Measurements from ENCODE around the gene PCDHA1.
A peak's percentile ranks its signal among the peaks of the same experiment; 100 is the strongest.

The PCDHA1 gene

DNA sequence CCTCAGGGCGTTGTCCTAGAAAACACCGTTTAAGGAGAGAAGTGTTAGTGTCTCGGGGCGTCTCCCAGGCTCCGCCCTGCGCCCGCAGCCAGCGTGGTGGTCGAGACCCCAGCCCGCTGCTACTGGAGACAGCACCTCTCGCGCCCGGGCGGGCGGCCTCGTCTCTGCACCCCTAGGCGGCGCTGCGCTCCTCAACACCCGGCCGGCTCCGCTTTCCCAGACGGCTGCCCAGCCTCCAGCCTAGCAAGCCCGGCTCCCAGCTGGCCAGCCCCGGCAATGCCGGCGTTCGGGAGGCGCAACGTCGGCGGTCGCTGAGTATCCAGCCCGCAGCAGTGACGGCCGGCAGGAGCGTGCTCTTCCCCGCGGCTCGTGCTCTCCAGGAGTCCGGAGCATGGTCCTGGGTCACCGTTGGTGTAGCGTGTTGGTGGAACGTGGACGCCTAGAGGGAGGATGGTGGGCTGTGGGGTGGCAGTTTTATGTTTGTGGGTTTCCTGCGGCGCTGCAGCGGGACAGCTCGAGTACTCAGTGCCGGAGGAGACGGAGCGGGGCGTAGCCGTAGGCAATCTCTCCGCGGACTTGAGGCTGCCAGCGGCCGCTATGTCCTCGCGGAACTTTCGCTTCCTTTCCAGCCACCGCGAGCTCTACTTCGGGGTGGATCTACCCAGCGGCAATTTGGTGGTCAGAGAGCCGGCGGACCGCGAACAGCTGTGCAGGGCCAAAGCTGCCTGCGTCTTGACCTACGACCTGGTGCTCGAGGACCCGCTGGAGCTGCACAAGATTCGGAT is 140.7 kb downstream of the PCDHA1 start:
- peak; percentile 23 for DNase-seq

DNA sequence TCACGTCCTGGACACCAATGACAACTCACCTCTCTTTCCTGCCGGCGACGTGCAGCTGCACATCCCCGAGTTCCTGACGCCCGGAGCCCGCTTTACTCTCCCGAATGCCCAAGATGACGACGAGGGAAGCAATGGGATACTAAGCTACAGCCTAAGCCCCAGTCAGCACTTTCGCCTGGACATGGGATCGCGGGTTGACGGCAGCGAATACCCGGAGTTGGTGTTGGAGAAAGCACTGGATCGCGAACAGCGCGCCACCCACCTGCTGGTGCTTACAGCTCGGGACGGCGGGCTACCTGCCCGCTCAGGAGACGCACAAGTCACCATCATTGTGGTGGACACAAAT is 141.3 kb downstream of the PCDHA1 start:
- DNase-seq, result no peak

DNA sequence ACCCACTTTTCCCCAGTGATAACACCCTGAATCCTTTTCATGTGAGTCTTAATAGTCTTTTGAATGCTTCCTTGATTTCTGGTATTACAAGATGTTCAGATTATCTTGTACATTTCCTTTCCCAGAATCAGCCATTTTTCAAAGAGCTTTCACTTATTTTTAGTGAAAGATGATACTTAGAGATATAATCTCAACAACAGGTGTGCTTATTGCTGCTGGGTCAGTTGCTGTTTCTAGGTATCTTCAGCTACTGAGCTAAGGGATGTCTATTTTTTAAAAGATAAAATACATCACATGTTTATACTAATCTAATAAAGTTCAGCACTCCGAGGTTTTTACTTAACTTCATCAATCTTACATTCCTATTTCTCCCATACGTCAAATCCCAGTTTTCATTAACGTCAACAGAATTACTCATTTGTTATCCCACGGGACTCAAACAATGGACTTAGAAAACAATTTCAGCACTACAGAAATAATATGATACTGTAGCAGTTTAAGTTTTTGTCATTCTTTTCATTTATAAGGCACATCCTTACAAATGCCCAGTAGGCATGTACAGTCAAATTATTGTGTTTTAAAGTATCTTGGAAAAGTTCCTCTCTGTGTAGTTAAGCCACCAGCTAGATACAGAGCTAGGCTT is 149.1 kb downstream of the PCDHA1 start:
- DNase-seq, result no peak

DNA sequence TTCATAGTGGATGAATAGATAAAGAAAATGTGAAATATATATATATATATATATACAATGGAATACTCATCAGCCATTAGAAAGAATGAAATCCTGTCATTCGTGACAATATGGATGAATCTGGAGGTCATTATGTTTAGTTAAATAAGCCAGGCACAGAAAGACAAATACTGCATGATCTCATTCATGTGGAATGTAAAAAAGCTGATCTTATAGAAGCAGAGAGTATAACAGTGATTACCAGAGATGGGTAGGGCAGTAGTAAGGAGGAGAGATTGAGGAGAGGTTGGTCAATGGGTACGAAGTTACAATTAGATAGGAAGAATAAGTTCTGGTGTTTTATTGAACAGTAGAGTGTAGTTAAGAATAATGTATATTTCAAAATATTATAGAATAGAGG is 160.6 kb downstream of the PCDHA1 start:
- no peak for DNase-seq

DNA sequence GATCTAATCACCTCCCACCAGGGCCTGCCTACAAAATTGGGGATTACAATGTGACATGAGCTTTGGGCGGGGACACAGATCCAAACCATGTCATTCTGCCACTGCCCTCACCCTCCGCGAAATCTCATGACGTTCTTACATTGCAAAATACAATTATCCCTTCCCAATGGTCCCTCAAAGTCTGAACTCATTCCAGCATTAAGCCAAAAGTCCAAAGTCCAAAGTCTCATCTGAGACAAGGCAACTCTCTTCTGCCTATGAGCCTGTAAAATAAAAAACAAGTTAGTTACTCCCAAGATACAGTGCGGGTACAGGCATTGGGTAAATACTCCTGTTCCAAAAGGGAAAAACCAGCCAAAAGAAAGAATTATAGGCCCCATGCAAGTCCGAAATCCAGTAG is 165.7 kb downstream of the PCDHA1 start:
- no peak for DNase-seq

DNA sequence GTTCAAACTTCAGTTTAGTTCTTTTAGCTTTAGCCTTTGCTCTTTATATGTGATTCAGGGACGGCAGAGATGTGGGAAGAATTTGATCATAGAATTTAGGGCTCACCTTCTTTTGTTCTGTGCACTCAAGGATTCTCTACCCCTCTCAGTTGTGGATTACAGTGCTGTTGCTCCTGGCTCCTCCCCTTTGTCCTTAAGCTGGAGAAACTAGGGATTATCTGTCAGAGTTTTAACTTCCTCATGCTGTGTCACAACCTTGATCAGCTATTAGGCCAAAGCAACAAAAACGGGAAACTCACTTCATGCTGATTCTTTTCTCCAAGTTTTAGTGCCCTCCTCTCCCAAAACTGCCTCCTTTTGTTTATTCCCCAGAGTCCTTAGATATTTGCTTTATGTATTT is 167.3 kb downstream of the PCDHA1 start:
- no peak for DNase-seq

DNA sequence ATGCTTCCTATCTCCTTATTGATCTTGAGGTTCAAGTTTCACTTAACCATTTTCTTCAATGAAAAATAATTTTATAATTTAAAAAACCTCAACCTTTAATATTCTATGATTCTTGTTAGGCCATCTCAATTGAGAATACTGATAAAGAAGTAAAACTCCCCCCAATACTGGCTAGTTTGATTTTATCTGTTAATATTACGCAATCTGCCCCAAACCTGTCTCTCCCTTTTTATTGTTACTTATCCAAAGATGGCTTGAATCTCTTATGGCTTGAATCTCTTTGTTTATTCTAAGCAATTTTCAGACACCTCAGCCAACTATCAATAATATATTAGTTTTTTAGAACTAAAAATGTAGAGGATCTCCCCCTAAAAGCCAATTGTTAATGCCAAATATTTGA is 176.2 kb downstream of the PCDHA1 start:
- no peak for DNase-seq

DNA sequence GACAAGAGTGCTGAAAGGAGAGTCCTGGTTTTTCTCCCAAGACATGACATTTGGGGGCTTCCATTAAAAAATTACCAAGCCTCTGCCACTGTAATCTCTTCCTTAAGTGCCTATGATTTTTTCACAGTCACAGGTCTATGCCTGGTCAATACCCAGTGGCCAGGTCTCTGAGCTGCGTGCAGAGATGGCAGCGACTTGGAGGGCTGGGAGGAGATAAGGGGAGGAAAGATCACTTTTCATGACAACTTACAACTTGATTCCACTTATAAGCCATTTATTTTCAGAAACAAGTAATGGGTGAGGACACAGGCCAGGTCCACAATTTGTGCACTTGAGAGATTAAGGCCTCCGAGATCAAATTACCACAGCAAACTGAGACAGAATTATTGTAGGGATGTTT is 178.4 kb downstream of the PCDHA1 start:
- DNase-seq, result no peak

DNA sequence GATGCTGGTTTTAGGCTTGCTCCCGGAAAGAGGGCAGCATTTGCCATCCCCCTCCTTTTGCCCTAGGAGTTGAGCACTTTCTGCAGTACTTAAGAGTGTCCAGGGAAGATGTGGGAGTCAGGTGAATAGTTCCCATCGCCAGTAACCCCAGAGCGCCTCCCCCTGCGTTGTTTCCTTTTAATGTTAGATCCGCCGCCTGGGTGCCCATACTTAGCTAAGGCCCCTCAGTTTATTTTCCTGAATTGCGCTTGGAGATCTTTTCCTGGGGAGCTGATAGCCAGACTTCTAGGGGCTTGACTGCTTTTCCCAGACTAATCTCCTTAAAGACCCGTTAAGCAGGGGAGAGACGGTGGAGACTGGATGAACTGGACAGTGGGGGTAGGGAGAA is 180.0 kb downstream of the PCDHA1 start:
- no peak for DNase-seq

DNA sequence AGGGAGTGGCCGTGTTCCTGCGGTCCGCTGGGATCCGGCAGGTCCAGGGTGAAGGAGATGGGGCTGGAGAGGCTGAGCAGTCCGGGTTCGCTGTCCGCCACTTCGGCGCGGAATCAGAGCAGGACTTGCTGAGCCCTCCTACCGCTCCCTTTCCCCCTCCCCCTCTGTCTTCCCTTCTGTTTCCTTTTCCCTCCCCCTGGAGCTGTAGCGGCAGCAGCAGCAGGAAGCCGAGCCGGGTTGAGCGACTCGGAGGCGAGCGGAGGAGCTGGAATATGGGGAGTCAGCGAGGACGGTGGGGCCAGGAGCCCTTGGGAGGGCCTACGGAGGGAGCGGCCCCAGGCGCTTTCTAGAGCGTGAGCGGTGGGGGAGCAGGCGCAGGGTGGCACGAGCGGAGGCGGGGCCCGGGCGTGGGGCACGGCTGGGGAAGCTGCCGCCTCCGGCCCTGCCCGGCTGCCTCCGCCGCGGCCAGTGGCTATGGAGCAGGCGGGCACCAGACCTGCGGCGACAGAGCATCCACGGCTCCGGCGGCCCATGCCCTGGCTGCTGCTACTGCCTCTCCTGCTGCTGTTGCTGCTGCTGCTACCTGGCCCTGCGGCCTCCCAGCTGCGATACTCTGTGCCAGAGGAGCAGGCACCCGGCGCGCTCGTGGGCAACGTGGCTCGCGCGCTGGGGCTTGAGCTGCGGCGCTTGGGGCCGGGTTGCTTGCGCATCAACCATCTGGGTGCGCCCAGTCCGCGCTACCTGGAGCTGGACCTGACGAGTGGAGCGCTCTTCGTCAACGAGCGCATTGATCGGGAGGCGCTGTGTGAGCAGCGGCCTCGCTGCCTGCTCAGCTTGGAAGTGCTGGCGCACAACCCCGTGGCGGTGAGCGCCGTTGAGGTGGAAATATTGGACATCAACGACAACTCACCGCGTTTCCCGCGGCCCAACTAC is 180.6 kb downstream of the PCDHA1 start, which contains the start of gene PCDHAC2:
TSS of gene PCDHAC2 (plus strand) at position 184 of the 933 bp plus-strand sequence. CDS start at position 475, 291 bp downstream.
- no peak for DNase-seq

DNA sequence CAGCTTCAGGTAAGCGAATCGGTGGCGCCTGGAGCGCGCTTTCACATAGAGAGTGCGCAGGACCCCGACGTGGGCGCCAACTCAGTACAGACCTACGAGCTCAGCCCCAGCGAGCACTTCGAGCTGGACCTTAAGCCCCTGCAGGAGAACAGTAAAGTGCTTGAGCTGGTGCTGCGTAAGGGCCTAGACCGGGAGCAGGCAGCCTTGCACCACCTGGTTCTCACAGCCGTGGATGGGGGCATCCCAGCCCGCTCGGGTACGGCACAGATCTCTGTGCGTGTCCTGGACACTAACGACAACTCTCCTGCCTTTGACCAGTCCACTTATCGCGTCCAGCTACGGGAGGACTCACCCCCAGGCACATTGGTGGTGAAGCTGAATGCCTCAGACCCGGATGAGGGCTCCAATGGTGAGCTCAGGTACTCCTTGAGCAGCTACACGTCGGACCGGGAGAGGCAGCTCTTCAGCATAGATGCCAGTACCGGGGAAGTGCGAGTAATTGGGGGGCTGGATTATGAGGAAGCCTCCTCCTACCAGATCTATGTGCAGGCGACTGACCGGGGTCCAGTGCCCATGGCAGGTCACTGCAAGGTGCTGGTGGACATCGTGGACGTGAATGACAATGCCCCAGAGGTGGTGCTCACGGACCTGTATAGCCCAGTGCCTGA is 181.4 kb downstream of the PCDHA1 start:
- no peak for DNase-seq

DNA sequence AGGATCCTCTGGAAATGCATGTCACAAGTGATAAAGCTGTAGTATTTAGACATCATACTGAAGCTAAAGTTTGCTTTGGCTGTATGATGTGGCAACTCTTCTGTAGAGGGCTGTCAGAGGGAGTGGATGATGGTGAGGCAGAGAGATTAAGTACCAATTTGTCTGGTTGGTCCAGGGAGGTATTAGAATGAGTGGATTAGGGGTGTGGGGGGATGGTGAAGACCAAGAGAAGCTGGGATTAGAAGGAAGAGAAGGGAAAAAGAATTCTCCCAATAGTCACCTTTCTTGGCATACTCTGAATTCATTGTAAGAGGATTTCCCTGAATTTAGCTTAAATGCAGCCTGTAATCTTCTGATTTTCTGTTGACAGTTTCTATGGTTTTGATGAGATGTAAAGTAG is 183.9 kb downstream of the PCDHA1 start:
- DNase-seq, result no peak

DNA sequence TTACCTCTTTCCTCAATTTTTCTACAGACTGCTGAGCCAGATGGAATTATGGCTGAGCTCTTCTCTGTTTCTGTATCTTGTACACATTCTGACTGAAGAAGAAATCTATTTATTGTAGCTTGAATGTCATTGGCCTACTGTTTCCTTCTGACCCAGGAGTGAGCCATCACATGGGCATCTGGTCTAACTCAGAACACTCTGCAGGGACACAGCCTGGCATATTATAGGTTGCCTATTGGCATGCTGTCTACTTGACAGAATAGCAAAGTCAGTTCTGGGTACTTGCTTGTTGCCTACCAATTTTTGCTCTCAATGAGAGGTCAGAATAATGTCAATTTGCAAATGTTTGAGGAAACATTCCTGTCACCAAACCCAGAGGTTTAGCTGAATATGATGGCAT is 187.6 kb downstream of the PCDHA1 start:
- no peak for DNase-seq

DNA sequence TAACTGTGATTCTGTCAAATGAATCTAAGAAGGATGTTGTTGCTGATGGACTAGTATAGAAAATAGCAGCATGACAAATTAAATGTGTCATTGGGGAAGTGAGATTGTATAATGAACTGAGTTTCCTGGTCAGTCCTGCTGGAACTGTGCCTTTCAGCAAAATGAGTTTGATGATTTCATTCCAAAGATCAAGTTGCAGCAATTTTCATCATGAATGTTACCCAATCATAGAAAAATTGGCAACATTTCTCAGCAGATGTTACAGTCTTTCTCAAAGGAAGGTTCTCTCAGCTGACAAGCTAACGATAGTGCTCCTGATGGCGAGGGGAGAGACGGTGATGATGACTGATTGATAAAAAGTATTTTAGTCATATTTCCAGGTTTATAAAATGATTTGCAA is 191.1 kb downstream of the PCDHA1 start:
- DNase-seq, result no peak

DNA sequence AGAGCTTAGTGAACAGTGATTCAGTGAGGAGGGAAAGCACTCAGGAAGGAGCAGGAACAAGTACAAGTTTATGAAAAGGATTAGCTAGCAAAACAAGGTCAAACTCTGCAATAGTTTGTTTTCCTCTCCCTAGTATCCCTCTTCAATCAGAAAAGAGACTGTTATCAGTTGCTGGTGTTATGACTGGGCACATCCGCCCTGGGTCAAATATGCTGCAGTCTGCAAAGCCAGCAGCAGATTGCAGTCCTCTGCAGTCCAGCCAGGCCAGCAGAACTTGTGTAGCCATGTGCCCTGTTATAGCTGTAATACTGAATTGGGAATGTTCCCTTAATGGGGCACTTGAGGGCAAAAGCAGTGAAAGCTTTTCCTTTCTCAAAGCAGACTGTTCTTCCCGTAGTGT is 192.3 kb downstream of the PCDHA1 start:
- no peak for DNase-seq

DNA sequence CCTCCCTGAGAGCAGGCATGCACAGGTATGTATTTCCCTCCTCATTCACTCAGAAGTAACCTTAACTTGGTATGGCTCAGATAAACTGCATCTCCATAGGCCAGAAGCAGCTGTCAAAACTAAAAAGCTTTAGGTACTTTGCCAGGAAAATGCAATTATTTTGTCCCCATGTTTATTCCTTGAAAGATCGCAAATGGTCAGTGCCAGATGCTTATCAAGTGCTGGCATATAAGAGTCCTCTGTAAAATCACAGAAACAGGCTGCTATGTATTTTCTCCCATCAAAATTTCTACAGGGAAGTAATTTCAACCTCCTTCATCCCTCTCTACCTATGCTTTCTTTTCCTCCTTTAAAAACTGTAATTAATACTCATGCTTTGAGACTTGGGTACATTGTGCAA is 193.0 kb downstream of the PCDHA1 start:
- DNase-seq, result no peak

DNA sequence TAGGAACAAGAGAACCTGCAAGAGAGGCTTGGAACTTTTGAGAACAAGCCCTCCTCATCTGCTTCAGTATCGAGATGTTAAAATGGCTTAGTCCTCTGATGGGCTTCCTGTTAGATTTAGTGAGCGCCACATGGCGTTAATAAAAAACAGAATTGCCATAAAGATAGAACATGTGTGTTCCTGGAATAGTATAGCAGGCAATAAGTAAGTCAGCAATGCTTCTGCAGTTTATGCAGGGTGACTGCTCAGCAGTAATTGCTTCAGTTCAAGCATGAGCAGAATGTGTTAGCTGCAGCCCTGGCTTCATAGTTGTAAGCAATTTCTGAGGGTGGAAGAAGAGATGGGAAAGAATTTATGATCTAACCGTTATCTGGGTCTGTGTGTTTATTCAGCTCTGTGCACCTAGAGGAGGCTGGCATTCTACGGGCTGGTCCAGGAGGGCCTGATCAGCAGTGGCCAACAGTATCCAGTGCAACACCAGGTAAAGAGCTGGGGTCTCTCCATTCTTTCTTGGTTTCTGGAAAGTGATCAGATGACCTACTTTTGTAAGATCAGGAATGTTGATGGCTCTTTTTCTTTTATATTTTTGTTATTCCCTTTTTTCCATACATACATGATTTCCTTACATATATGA is 196.3 kb downstream of the PCDHA1 start:
- no peak for DNase-seq

DNA sequence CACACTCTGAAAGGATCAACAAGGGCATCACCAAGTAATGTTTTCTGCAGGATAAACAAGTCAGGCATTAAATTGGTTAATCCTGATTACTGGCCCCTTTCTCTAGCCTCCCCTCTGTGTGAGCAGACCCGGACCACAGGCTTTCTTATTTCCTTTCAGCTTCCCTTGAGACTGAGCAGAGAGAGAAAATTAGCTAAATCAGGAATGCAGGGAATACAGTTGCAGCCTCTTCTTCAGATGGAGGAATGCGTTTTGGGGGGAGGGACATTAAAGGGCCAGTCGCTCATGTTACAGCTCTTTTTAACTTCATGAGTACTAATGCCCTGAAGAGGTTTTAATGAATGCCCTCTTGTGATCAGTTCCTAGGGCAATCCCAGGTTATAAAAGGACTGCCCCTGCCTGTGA is 200.2 kb downstream of the PCDHA1 start:
- DNase-seq, result no peak

DNA sequence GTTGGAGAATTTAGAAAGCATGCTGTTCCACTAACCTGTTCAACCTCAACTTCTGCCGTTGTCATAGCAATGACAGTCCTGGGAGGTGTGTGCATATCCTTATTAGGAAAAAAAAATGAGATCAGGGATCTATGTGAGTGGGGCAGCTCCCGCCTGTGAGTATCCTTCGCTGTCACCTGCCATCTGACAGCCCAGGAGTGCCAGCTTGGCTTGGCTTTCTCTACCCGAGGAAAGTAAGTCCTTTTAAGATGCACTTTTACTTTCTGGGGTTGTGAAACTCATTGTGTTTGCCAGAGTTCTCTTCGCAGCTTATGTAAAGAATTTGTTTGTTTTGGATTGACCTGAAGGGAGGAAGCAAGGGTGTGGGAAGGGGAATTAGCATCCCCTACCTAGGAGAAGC is 202.2 kb downstream of the PCDHA1 start:
- DNase-seq, result no peak

DNA sequence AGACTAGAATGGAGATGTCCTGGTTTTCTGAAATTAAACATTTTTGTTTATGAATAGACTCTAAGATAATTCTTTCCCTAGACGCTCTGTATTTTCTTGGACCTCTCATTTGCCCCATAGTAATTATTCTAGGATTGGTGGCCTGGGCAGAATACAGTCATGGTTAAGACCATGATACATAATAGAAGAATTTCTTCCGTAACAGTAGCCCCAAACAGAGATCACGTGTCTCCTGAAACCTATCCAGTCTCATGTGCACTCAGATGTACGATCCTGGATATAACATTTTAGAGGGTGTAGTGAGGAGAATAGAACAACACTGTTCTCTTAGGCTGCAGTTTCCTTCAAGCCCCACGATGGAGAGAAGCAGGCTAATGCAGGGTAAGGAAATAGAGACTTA is 202.7 kb downstream of the PCDHA1 start:
- no peak for DNase-seq

DNA sequence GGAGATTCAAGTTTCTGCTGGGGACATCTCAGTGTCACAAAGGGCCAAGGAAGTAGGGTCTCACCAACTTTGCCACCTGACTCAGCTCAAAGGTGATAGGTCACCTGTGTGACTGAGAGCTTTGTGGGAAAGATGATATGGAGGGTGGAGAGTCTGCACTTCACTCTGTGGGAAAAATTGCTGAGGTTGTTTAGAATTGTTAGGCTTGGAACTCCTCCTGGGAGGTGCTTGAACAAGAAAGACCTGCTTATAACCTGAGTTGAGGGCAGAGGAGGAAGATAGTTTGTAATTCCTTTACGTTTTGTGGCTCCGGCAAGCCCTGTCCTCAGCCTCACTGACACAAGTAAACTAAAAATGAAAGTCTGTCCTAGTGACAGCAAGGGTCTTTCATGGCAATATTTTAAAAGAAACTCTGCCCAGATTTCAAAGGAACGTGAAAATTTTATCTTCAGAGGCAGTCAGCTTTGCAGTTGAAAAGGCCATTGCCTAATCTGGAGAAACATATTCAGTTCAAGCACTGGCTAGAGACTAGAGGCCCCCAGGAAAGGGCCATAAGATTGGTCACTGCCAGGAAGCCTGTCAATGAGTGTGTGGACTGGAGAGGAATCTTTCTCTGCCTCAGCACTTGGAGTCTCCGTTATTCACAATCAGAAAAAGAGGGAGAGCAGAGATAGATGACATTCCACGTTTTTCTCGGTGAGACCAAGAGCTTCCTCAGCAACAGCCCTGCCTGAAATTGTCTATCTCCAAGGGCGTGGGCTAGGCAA is 203.5 kb downstream of the PCDHA1 start:
- DNase-seq, result no peak

DNA sequence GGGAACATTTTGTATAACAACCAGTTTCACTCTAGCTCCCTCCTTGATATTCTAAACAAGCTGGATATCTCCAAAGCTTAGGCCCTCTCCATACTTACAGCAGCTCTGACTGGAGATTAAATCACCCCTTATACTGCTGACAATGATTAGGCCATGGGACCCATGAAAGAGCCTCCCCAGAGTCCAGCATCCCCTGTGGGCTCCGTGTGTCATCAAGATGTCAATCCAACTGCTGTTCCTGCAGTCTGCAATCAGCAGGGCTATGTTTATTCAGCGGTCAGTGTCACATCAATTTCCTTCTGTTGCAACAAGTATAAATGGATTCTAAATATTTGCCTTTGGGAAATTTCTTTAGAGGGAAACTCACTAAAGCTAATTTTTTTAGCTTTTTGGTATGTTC is 206.9 kb downstream of the PCDHA1 start:
- no peak for DNase-seq

Data from stimulated activated CD4-positive, alpha-beta T cell treated with anti-CD3 and anti-CD28 coated beads, Interleukin-12 subunit alpha, Interleukin-12 subunit beta, amount 100 ng/mL, for 4 hours (primary cell).